PC-9 (cell line): ENCODE measurements around the gene CD4.

ENCODE experiments used
- EZH2 ChIP-seq: fragments of 200-600 bp; sonication (generic); IDR thresholded peaks from 2 replicates; pipeline ENCODE4 v1.8.0; 2017; ENCODE audit warnings: antibody characterized with exemption, low read depth
- TF ChIP-seq, protein P1 (sequence below): fragments of 200-600 bp; sonication (generic); conservative IDR thresholded peaks from 2 replicates; pipeline ENCODE4 v1.6.1; 2017; ENCODE audit warnings: mixed run types, antibody characterized with exemption, mild to moderate bottlenecking, moderate library complexity

DNA sequence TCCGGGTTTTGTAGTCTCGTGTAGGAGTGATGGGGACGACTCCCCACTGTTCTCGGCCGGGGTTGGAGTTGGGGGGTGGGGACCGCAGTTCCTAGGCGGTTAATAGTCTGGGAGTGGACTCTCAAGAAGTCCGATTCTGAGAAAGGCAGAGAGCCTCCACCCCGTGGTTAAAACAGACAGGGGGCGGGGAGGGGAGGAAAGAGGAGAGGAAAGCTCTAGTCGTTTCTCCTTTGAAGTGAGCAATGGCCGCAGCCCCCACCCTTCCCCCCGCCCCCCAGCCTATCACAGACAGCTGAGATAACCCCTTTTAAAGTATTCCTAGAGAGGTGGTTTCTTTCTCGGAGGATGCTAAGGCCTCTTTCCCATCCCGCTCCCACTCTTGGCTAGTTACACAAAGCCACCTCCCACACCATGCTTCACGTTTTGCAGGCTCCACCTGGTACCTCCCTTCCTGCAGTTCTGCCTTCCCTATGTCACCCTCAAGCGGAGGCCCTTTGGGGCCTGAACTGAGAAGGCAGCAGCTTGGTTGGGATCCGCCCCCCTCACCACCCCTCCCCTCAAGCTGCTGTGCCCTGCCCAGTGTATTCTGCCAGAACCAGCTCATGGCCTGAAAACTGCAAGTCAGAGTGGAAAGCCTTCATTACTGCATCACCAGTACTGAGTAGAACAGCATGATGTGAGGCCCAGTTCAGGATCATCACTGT, 63.5 kb downstream of the CD4 start:
- TF ChIP-seq, protein P1, sequence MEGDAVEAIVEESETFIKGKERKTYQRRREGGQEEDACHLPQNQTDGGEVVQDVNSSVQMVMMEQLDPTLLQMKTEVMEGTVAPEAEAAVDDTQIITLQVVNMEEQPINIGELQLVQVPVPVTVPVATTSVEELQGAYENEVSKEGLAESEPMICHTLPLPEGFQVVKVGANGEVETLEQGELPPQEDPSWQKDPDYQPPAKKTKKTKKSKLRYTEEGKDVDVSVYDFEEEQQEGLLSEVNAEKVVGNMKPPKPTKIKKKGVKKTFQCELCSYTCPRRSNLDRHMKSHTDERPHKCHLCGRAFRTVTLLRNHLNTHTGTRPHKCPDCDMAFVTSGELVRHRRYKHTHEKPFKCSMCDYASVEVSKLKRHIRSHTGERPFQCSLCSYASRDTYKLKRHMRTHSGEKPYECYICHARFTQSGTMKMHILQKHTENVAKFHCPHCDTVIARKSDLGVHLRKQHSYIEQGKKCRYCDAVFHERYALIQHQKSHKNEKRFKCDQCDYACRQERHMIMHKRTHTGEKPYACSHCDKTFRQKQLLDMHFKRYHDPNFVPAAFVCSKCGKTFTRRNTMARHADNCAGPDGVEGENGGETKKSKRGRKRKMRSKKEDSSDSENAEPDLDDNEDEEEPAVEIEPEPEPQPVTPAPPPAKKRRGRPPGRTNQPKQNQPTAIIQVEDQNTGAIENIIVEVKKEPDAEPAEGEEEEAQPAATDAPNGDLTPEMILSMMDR = no peak
- TF ChIP-seq EZH2 = no peak
